NCI-H2107 treated with DMSO at 0.1 percent for 48 hours (cell line): ENCODE results near the gene PAM.

Source experiments
- DNase-seq: peaks from one replicate; lab custom pipeline; 2025; ENCODE audit not compliant: unreplicated experiment; lab: John Stamatoyannopoulos, UW

The PAM gene

GRCh38 chr5:102777099-102777498, 22.0 kb downstream of the PAM start:
- DNase-seq = no peak

- DNase-seq = no peak
Observed at GRCh38 chr5:102778478-102778877, 23.4 kb downstream of the PAM start.

- DNase-seq = no peak
Observed at GRCh38 chr5:102781359-102781758, 26.3 kb downstream of the PAM start.

- DNase-seq = no peak
Observed at GRCh38 chr5:102781786-102782185, 26.7 kb downstream of the PAM start.

GRCh38 chr5:102782217-102782872, 27.2 kb downstream of the PAM start:
- DNase-seq = no peak

- no peak for DNase-seq
Observed at GRCh38 chr5:102787134-102787533, 32.0 kb downstream of the PAM start.

- DNase-seq = no peak
Observed at GRCh38 chr5:102788788-102789187, 33.7 kb downstream of the PAM start.

- DNase-seq = no peak
Observed at GRCh38 chr5:102789469-102789868, 34.4 kb downstream of the PAM start.

GRCh38 chr5:102790748-102791147, 35.6 kb downstream of the PAM start:
- no peak for DNase-seq

GRCh38 chr5:102792705-102793104, 37.6 kb downstream of the PAM start:
- DNase-seq = peak; percentile 11

- DNase-seq = no peak
Observed at GRCh38 chr5:102794047-102794446, 38.9 kb downstream of the PAM start.

- peak; percentile 22 for DNase-seq
Observed at GRCh38 chr5:102794677-102795331, 39.7 kb downstream of the PAM start.

- no peak for DNase-seq
Observed at GRCh38 chr5:102795526-102795925, 40.4 kb downstream of the PAM start.

- DNase-seq = peak; percentile 9
Observed at GRCh38 chr5:102796009-102796408, 40.9 kb downstream of the PAM start.

- peak; percentile 21 for DNase-seq
Observed at GRCh38 chr5:102796498-102796897, 41.4 kb downstream of the PAM start.

- DNase-seq = peak; percentile 21
Observed at GRCh38 chr5:102797322-102797884, 42.3 kb downstream of the PAM start.

- DNase-seq = no peak
Observed at GRCh38 chr5:102798104-102798785, 43.1 kb downstream of the PAM start.

GRCh38 chr5:102799017-102799416, 43.9 kb downstream of the PAM start:
- no peak for DNase-seq

- no peak for DNase-seq
Observed at GRCh38 chr5:102800427-102800826, 45.3 kb downstream of the PAM start.

GRCh38 chr5:102801371-102801770, 46.3 kb downstream of the PAM start:
- DNase-seq = no peak

- DNase-seq = no peak
Observed at GRCh38 chr5:102802708-102803458, 47.8 kb downstream of the PAM start.
